Cardiac septum (tissue), 1 donor: Measurements from ENCODE around the gene PLIN4. TPM values are rescaled to one million over a fixed set of nuclear protein-coding genes. Genes with fewer than 3 reads are reported as not detected.
"Not testable (repeated sequence)": the region's sequence is repeated elsewhere in the genome, so short reads cannot be mapped to it uniquely, and the experiment has no call there.

Experiments
- DNase-seq: peaks from one replicate; pipeline ENCODE4 v3.0.0-alpha.2; 2020; ENCODE audit warnings: low spot score
- intact Hi-C: fragments of 100-400 bp; cut with DNase I; formaldehyde crosslinking; loops from one replicate; pipeline ENCODE4 v1.14.0; 2022
- total RNA-seq: library from RNA; stranded (reverse); fragmentation: NEBNext Ultra II Directional; extraction: Animal tissue kit (Norgen Biotek cat#: 25700); gene quantifications from one replicate; pipeline ENCODE4 v1.2.1, GENCODE V29; 2021
- donor health status: DM: no; HTN: no; CAD: no.

PLIN4 gene
- total RNA-seq, 1 donor from 2014 or later: 89.8 TPM

DNA sequence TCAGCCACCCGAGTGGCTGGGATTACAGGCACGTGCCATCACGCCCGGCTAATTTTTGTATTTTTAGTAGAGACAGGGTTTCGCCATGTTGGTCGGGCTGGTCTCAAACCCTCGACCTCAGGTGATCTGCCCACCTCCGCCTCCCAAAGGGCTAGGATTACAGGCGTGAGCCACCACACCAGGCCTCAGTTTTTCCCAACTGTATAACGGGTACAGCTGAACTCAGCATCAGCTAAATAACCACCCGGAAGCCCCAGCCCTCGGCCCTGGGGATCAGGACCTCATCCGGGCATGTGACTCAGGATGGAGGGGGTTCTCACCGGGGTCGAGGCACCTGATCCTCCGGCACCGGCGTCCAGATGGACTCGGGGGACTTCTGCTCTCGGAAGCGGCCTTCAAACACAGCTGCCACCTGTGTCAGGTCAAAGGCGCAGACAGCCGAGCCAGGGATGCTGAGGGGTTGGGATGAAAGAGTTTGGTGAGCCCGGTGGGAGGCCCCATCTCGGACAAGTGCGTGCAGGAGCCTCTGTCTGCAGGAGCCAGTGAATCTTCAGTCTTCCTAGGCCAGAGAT is 32.3 kb upstream of the PLIN4 start:
- no peak for DNase-seq
- intact Hi-C loops: no loop called here

DNA sequence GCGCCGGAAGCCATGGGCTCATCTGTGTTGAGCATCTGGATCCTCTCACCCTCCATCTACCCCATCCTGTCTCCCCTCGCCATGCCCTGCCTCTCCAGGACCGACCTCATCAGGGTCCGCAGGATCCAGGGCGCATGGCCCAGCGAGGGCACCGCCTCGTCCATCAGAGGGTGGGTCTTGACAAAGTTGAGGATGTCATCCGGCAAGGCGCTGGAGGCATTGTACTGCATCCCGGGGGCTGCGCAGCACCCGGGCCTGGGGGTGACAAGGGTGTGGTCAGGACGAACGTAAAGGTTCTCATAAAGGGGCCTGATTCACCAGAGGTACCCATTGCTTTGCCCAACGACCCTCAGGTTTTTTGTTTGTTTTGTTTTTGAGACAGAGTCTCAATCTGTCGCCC is 31.7 kb upstream of the PLIN4 start:
- DNase-seq: no peak
- intact Hi-C loops: no loop called here

DNA sequence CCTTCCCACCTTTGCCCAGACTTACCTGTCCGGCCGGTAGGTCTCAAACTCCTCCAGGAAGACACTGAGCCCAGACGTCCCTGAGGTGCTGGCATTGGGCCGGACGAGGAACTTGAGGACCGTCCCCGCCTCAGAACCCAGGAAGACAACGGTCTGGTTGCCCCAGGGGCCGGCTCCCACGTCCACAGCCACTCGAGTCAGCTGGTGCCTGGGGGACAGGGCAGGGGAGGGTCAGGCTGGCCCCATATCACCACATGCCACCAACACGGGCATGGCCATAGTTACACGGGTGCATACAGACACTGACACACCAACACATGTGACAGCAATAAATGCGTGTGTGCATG is 29.9 kb upstream of the PLIN4 start:
- intact Hi-C loops: no loop called here

DNA sequence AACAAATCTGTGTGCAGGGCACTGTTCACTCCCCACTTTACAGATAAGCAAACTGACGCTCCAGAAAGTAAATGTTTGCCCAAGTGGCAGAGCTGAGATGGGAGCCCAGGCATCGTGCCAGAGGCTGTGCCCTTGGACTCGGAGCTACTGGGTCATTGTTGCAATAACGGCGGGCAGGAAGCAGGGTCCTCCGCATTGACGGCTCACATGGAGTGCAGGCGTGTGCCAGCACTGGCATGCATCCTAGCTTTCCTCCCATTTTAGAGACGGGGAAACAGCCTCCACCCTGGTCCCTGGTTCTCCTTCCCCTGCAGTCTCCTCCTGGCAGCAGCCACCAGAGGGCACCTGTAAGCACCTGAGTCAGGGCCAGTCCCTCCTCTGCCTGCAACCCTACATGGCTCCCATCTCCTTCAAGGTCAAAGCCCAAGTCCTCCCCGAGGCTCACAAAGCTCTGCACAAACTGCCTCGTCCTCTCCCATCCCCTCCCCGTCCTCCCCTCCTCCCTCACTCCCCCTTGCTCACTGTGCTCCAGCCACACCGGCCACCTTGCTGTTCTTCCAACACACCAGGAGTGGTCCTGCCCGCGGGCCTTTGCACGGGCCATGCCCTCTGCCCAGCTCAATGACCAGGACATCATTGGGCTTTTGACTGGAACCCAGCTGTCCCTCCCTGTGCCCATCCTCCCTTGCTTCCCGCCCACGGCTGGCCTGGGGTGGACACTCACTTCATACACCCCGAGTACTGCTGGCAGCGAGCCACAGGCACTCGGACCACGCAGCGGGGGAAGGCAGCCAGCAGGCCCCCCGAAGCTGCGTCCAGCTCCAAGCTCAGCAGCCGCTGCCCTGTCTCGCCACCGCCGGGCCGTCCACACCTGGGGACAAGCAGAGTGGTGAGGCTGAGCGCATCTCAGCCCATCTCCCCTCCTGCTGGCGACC is 29.3 kb upstream of the PLIN4 start:
- intact Hi-C loops: no loop called here
- DNase-seq: no peak

More for the DNA sequence above, 29.9 kb upstream of the PLIN4 start:
- no peak for DNase-seq

DNA sequence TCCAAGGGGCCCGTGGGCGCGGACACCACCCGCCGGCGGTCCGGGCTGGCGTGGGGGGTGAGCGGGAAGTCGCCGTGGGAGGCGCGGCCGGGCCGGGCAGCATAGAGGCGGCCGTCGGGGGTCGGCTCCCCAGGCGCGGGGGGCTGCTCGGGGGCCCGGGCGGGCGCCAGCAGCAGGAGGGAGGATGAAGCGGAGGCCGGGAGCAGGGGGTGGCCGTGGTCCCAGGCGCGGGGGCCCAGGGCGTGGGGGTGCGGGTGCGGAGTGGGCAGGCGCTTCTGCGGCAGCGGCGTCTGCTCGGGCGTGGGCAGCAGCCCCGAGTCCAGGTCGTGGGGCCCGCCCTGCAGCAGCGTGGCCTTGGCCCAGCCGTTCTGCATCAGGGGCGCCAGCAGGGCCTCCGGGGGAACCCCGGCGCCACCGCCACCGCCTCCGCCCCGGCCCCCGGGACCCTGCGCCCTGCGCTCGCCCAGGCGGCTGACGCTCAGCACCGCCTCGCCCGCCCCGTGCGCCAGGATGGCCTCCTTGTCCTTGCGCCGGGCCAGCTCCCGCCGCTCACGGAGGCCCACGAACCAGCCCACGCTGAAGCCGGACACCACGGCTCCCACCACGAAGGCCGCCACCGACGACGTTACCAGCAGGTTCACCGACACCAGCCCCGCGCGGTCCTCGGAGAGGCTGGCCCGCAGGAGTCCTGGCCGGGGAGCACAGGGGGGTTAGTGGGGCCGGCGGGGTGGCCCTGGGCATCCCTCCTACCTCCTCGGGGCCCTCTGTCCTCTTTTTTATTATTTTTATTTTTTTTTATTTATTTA is 25.8 kb upstream of the PLIN4 start:
- intact Hi-C loops: no loop called here
- no peak for DNase-seq

DNA sequence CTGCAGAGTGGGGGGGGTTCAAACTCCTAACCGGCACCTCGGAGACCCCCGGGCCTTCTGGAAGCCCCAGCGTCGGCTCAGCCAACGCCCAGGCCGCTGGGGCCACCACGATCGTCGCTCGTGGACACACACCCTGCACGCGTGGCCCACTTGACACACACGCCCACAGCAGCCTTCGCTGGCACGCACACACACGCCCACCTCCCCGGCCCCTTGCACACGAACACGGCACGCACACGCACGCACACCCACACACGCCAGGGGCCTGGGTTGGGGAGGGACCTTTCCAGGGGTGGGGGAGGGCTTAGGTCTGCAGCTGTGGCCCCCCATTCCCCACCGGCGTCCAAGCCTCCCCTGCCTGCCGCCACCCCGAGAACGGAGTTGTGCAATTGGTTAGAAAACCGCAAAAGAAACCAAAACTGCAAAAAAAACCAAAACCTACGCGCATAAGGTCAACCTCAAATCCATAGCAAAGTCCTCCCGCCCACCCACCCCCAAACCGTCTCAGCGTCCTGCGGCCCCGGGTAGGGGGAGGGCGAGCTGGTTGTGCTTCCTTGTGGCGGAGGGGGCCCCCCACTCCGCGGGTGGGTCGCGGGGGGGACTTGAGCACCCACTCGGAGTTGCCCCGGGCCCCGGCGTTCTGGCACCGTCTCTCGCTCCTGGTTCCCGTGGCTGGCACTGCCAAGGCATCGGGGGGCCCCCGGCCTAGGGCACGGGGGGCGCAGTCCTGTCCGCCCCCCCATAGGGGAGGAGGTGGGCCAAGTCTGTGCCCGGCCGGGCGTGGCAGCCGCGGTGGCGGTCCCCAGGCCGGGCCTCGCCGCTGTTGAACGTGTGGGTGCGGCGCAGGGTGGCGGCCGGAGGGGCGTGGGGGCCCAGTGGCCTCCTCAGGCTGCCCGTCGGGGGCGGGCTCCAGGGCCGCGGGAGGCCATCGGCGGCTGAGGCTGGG is 24.9 kb upstream of the PLIN4 start:
- no peak for DNase-seq
- intact Hi-C loops: no loop called here

DNA sequence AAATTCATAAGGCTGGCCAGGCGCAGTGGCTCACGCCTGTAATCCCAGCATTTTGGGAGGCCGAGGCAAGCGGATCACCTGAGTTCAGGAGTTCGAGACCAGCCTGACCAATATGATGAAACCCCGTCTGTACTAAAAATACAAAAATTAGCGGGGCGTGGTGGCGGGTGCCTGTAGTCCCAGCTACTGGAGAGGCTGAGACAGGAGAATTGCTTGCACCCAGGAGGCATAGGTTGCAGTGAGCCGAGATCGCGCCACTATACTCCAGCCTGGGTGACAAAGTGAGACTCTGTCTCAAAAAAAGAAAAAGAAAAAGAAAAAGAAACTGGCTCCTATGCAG is 23.5 kb upstream of the PLIN4 start:
- intact Hi-C loops, DNase-seq: not testable (repeated sequence)

DNA sequence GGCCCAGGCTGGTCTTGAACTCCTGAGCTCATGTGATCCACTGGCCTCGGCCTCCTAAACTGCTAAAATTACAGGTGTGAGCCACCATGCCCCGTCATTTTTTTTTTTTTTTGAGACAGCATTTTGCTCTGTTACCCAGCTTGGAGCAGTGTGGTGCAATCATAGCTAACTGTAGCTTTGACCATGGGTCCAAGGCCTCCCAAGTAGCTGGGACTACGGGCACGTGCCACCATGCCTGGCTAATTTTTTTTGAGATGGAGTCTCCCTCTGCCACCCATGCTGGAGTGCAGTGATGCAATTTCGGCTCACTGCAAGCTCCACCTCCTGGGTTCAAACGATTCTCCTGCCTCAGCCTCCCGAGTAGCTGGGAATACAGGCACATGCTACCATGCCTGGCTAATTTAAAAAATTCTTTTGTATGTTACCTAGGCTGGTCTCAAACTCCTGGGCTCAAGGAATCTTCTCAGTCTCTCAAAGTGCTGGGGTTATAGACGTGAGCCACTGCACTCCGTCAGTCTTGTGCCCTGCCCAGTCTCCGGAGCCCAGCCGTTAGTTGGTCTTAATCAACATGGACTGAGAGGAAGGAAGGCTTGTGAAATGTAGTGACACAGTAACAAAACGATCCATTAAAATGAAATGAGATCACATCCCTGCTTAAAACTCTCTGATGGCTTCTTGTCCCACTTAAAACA is 23.0 kb upstream of the PLIN4 start:
- DNase-seq: no peak
- intact Hi-C loops: no loop called here

DNA sequence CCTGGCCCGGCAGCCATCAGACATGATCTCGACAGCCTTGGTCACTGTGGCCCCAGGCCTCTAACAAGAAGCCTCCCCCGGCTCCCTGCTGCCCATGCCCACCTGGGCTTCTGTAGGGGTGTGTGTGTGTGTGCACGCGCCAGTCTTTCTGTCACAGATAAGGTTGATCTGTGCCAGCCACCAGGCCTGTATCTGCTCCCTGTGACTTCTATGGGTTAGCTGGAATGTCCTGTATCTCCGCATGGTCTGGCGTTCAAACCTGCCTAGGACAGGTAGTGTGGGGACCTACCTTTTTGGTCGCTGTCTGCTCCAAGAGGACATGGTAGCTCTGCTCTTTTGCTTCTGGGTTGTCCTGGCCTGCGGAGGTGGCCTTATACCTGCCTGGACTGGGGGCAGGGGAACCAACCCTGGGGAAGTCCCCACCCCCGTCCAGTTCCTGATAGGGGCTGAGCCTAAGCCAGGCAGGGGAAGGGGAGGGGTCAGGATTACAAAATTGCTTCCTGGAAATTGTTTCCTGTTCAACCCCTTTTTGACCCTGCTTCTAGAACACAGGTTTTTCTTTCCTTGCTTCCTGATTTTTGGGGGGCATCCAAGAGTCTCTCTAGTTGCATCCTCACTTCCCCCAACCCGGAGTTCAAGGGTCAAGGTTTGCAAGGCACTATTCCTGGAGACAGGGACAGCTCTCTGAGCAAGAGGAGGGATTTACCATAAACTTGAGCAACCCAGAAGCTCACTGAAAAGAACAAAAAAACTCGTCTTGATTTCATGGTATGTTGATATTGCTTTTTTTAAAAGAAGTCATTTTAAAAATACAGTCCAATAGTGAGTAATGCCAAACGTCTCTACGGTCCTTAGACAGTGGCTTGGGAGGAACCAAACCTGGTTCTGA is 21.7 kb upstream of the PLIN4 start, which contains the start of gene LRG1:
TSS of gene LRG1 (minus strand) at position 344 of the 889 bp plus-strand sequence. CDS start at position 321, 23 bp downstream.
- peak; percentile 93 for DNase-seq
- intact Hi-C loops: no loop called here

DNA sequence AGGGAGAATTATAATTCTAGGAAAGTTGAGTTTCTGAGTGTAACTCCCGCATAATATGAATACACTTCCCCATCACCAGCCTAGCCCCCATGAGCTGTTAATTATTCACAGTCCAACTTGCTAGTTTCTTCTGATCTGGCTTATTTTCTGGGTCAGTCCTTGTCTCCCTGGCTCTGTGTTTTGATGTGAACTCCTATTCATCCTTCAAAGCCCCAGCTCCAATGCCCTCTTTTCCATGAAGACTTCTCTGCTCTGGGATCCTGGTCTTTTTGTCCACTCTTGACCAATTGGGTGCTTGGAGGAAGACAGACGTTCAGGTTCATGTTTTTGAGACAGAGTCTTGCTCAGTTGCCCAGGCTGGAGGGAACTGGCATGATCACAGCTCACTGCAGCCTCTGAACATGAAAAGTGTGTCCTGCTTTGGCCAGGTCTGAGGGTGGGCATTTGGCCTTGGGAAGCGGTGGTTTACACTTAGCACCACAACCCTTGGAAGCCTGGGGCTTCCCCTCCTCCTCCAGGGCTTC is 20.9 kb upstream of the PLIN4 start:
- no peak for DNase-seq
- intact Hi-C loops: no loop called here

DNA sequence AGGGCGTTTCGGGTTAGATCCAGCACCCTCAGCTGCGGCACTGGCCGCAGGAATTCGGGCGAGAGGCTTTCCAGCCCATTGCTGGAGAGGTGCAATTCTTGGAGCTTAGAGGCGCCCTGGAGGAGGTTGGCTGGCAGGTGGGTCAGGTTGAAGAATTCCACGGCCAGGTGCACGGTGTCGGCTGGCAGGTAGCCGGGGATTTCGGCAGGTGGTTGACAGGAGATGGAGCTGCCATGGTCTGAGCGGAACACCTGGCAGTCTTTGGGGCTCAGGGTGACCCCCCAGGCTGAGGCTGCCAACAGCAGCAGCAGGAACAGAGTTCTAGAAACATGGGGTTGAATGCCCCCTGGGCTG is 20.3 kb upstream of the PLIN4 start:
- DNase-seq: no peak
- intact Hi-C loops: no loop called here

DNA sequence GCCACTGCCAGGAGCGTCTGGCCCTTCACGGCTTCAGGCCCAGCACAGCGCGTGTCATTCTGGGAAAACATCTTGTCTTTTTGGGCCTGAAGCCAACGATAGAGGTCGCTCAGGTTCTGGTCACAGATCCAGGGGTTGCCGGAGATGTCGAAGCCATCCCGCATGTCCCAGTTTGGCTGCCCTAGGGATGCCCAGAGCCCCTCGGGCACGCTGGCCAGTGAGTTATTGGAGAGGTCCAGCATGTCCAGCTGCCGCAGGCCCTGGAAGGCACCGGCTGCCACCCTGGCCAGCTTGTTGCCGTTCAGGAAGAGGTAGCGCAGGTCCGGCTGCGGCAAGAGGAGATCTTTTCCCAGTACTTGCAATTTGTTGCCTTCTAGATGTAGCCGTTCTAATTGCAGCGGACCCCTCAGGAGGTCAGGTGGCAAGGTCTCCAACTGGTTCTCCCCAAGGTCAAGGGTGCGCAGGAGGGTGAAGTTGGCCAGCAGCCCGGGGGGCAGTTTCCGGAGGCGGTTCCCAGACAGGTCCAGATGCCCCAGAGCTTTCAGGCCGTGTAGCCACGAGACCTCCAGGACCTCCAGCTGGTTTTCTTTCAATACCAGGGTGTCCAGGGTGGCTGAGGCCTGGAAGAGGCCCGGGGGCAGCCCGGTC is 19.8 kb upstream of the PLIN4 start:
- intact Hi-C loops: no loop called here

DNA sequence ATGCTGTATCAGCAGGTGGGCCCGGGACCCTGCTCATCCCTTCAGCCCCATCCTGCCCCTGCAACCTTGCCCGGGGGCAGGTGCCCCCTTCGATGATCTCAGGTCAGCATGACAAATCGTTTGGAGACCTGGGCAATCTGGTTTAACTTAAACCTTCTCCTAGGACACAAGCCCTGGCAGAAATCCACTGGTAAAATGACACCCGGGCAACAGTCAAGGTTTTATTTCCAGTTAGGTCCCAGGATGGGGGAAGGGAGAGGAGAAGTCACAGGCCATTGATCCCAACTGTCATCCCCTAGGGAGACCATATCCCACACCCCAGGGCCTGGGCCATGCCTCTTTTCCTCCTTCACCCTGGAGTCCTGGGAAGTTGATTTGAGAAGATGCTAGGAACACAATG is 18.5 kb upstream of the PLIN4 start:
- DNase-seq: no peak
- intact Hi-C loops: no loop called here

More for the DNA sequence above, 19.8 kb upstream of the PLIN4 start:
- DNase-seq: no peak

DNA sequence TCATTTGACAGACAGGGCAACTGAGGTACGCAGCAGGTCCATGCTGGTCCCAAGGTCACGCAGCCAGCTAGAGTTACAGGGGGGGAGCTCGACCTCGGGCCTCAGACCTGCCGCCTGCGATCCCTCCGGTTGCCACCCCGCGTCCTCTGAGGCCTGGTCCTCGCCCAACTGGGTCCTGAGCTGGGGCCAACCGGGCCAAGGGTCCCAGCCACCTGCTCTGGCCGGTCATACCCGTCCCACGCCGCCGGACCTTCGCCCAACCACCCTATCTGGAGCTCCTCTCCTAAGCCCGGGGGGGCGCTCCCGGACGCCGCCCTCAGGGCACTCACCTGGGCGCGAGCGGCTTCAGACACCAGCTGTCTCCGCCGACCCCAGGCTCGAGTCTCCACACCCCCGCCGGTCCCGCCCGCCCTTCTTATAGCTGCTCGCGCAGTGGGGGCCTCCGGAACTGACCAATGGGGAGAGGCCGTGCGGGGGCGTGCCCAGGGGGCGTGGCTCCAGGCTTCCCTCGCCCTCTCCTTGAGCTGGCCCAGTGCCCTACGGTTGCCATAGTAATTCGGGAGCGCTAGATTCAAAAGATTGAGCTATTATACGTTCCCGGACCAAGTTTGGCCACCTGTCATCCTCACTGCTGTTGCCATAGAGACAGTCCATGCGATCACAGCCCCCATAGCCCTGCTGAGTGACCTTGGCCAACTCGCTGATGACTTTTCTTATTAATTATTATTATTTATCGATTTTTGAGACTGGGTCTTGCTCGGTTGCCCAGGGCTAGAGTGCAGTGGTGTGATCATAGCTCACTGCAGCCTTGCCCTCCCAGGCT is 16.8 kb upstream of the PLIN4 start, which contains the start of gene PLIN5:
TSS of gene PLIN5 (minus strand) at position 389 of the 823 bp plus-strand sequence. CDS start 1,150 bp downstream, outside the sequence.
- intact Hi-C loops: no loop called here
- peak; percentile 88 for DNase-seq

DNA sequence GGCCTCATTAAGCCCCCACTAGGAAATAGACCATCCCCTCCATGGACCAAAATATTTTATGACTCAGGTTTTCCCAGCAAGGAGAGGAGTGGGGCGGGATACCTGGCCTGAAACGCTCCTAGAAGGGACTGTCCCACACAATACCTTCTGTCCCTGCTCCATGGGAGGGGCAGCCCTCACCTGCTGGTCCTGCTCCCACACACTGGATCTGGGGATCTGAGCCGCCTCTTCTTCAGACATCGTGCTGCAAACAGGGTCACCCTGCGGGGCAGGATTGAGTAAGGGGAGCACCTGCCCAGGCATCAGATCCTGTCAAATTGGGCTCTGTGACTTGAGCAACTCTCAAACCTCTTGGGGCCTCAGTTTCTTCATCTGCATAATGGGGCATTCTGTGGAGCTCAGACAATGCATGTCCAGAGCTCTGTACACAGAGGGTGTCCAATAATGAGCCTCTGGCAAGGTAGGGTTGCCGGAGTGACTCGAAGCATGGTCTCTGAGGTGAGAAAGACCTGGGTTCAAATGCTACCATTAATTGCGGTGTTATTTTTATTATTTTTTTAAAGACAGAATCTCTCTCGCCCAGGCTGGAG is 15.6 kb upstream of the PLIN4 start:
- DNase-seq: no peak
- intact Hi-C loops: no loop called here

DNA sequence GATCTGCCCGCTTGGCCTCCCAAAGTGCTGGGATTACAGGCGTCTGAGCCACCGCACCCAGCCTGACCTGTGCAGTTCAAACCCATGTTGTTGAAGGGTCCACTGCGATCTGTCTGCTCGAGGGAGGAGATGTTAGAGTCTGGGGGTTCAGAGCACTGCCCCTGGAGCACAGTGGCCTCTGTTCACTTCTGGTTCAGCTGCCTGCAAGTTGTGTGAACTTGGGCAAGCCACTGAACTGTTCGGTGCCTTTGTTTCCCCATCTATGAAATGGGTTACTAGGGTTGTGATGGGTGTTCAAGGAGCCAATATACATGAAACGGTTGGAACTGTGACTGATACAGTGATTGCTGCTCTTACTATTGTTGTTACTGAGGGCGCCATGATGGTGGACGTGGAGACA is 15.0 kb upstream of the PLIN4 start:
- intact Hi-C loops: no loop called here
- DNase-seq: no peak
